Activated T-cell treated with anti-CD3 and anti-CD28 coated beads, Interleukin-2, amount 50 U/mL, for 4 hours (primary cell): Measurements from ENCODE around the gene OCSTAMP. TPM values are rescaled to one million over a fixed set of nuclear protein-coding genes. Genes with fewer than 3 reads are reported as not detected.
A peak's percentile ranks its signal among the peaks of the same experiment; 100 is the strongest.

Experiments
- ATAC-seq, 2 donors: fragments of 200-7000 bp; cut with Tn5 transposase; one replicate each; pipeline ENCODE4 v1.10.0; 2021
- DNase-seq: peaks from one replicate; pipeline ENCODE4 v3.0.0-alpha.2; 2020
- H3K27me3 Mint-ChIP-seq: one replicate; pipeline ENCODE4 v1.8.0; 2021; ENCODE audit warnings: low read depth, mixed read lengths
- H3K36me3 Mint-ChIP-seq: one replicate; pipeline ENCODE4 v1.8.0; 2022; ENCODE audit warnings: mixed read lengths; ENCODE audit not compliant: insufficient read depth
- H3K4me1 Mint-ChIP-seq: one replicate; pipeline ENCODE4 v1.8.0; 2021; ENCODE audit warnings: low read depth, mixed read lengths
- H3K4me3 Mint-ChIP-seq: one replicate; pipeline ENCODE4 v1.8.0; 2021; ENCODE audit warnings: mild to moderate bottlenecking, moderate library complexity, mixed read lengths
- H3K9me3 Mint-ChIP-seq: one replicate; pipeline ENCODE4 v1.8.0; 2021; ENCODE audit warnings: mixed read lengths
- total RNA-seq, 3 donors: library from RNA; stranded (reverse); gene quantifications; one replicate each; pipeline ENCODE4 v1.2.1, GENCODE V29; 2021

The OCSTAMP gene
- total RNA-seq, 3 donors from 2014 or later: 0.16 TPM; not detected in 2

- DNase-seq (no peak), ATAC-seq (peak; percentile 91 to 96)
- H3K36me3 Mint-ChIP-seq: no peaks in the 10 kb centered on the region
- H3K4me1 Mint-ChIP-seq: peaks cover 25% of the 10 kb centered on the region
- no peaks in the 10 kb centered on the region for H3K27me3 Mint-ChIP-seq
- peak overlapping the region; percentile 50 for H3K4me3 Mint-ChIP-seq
- no peaks in the 10 kb centered on the region for H3K9me3 Mint-ChIP-seq
Measured at GRCh38 chr20:46552460-46553420, 2.3 kb upstream of the OCSTAMP start.

DNA sequence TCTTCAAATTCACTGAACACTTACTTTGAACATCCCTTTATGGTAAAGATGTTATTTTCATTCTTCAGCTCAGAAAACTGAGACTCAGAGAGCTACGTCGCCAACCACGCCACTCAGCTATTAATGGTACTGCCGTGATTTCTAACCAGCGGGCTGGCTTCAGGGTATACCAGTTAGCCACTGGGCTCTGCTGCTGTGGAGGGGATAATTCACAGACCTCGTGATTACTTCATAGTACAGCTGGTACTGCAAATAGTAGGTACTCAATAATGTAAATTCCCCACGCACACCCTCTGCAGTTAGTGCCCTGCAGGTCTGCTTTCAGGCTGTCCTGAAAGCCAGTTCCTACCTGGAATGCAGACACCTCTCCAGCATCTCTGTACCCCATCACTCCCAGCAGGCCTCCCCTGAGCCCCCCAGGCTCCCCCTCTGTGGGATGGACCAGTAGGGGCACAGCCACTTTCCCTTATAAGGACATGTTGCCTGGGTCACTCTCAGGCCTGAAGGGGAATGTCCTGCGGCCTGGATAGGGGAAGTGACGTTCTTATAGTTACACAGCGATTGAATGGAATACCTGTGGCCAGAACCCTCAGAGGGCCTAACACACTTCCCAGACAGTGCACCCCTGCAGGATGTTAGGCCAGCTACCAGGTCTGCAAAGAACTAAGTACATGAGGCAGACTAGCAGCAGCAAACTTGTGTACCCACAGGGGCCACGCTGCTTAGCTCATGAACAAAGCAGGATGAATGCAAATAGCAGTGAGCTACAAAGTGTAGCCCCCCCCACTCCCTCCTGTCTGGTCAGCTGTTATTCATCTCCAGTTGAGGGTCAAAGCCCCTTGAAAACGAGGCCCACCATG lies 1.3 kb upstream of the OCSTAMP start:
- H3K9me3 Mint-ChIP-seq: no peaks in the 10 kb centered on the region
- H3K4me1 Mint-ChIP-seq: peaks cover 20% of the 10 kb centered on the region
- ATAC-seq: no peak
- no peaks in the 10 kb centered on the region for H3K27me3 Mint-ChIP-seq
- no peaks in the 10 kb centered on the region for H3K36me3 Mint-ChIP-seq
- no peak for DNase-seq
- H3K4me3 Mint-ChIP-seq: no peak overlapping the region

DNA sequence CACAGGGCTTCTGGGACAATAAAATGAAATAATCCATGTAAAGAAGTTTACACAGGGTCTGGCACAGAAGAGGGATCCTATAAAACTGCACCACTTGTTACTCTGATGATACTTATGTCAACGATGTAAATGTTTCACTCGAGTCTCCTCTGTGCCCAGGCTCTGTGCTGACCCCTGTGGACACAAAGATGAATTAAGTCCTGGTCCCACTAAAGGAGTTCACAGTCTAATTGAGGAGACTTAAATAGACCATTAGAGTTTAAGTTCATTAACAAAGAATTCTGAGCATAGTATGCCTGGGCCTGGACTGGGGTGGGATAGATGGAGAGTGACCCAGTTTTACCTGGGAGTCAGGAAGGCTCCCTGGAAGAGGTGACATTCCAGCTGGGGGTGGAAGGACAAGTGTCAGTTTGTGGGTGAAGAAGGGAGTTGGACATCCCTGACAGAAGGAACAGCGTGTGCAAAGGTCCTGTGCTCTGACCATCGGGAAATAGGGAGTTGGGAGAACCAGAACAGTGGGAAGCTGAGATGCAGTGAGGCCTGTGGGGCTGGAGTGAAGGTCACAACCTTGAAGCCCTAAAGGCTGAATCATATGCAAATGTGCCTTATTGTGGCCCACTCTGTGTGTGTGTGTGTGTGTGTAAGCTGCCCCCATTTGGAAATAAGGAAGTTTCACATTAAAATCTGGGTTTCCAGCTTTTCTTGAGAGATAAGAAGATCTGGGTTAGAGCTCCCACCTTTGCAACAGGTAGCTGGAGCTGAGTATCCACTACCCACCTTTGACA lies 1.1 kb downstream of the OCSTAMP start:
- H3K27me3 Mint-ChIP-seq: peaks cover 3% of the 10 kb centered on the region
- peaks cover 26% of the 10 kb centered on the region for H3K4me1 Mint-ChIP-seq

DNA sequence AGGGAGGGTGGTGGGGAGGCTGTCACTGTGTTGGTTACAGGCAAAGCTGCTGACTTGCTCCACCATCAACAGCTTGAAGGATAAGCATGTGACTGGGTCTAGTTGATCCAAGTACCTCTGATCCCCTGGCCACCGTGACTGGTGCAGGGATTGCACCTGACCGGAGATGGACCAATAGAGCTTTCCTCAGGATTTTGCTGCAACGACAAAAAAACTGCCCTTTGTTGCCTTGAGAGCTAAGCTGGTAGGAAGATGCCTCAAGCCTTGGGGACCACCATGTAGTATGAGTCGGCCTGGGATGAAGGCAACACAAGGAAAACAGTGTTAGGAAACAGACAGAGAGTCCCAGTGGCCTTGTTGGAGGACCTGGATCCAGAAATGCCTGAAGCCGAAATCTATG lies 1.8 kb downstream of the OCSTAMP start:
- Mint-ChIP-seq H3K4me1 (peaks cover 26% of the 10 kb centered on the region), H3K9me3 (no peaks in the 10 kb centered on the region), H3K27me3 (peaks cover 3% of the 10 kb centered on the region), H3K36me3 (no peaks in the 10 kb centered on the region), H3K4me3 (no peak overlapping the region)
- ATAC-seq (no peak), DNase-seq (no peak)

More for the DNA sequence above, 1.1 kb downstream of the OCSTAMP start:
- no peak overlapping the region for H3K4me3 Mint-ChIP-seq
- no peak for DNase-seq
- no peaks in the 10 kb centered on the region for H3K9me3 Mint-ChIP-seq
- no peak for ATAC-seq
- no peaks in the 10 kb centered on the region for H3K36me3 Mint-ChIP-seq

DNA sequence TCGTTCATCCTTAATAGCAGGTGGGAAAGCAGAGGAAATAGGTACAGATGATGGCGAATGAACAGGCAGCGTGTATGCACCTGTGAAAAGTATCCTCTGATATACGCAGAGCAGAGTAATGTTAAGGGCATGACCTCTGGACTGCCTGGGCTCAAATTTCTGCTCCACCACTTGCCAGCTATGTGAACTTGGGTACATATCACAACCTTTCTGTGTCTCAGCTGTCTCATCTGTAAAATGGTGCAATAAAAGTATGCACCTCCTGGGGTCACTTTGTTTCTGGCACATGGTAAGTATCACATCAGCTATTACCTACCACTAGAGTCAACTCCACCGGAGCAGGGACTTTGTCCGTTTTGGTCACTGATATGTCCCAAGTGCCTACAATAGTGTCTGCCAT lies 2.5 kb downstream of the OCSTAMP start:
- Mint-ChIP-seq H3K9me3 (no peaks in the 10 kb centered on the region), H3K4me1 (peaks cover 20% of the 10 kb centered on the region), H3K36me3 (no peaks in the 10 kb centered on the region), H3K27me3 (peaks cover 5% of the 10 kb centered on the region), H3K4me3 (no peak overlapping the region)
- ATAC-seq (no peak), DNase-seq (no peak)

GRCh38 chr20:46546936-46547335 lies 3.5 kb downstream of the OCSTAMP start:
- no peaks in the 10 kb centered on the region for H3K9me3 Mint-ChIP-seq
- ATAC-seq (peak; percentile 23 to 33), DNase-seq (no peak)
- H3K4me1 Mint-ChIP-seq: peaks cover 10% of the 10 kb centered on the region
- H3K27me3 Mint-ChIP-seq: peaks cover 7% of the 10 kb centered on the region
- no peaks in the 10 kb centered on the region for H3K36me3 Mint-ChIP-seq
- no peak overlapping the region for H3K4me3 Mint-ChIP-seq

DNA sequence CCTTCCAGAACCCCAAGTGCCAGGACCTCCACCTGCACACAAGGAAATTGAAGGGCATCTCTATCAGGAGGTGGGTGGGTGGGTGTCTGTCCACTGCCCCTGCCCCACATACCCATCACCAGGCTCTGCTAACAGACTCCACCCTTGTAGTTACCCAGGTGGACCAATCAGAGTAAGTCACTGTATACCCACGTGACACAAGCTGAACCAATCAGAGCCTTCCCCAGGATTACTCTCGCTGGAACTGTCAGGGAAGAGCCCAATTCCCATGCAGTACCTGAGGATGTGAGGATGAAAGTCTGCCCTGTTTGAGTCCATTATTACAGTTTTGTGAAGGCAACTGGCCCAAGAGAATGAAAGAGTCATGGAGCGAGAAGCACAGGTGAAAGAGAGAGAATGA lies 4.2 kb downstream of the OCSTAMP start:
- no peak for DNase-seq
- no peak for ATAC-seq
- Mint-ChIP-seq H3K27me3 (peaks cover 7% of the 10 kb centered on the region), H3K4me3 (no peak overlapping the region), H3K36me3 (no peaks in the 10 kb centered on the region), H3K9me3 (no peaks in the 10 kb centered on the region), H3K4me1 (peaks cover 8% of the 10 kb centered on the region)

- H3K36me3 Mint-ChIP-seq: no peaks in the 10 kb centered on the region
- DNase-seq (no peak), ATAC-seq (no peak)
- no peaks in the 10 kb centered on the region for H3K9me3 Mint-ChIP-seq
- peaks cover 7% of the 10 kb centered on the region for H3K27me3 Mint-ChIP-seq
- H3K4me1 Mint-ChIP-seq: peaks cover 8% of the 10 kb centered on the region
- H3K4me3 Mint-ChIP-seq: no peak overlapping the region
Measured at GRCh38 chr20:46545827-46546138, 4.7 kb downstream of the OCSTAMP start.

DNA sequence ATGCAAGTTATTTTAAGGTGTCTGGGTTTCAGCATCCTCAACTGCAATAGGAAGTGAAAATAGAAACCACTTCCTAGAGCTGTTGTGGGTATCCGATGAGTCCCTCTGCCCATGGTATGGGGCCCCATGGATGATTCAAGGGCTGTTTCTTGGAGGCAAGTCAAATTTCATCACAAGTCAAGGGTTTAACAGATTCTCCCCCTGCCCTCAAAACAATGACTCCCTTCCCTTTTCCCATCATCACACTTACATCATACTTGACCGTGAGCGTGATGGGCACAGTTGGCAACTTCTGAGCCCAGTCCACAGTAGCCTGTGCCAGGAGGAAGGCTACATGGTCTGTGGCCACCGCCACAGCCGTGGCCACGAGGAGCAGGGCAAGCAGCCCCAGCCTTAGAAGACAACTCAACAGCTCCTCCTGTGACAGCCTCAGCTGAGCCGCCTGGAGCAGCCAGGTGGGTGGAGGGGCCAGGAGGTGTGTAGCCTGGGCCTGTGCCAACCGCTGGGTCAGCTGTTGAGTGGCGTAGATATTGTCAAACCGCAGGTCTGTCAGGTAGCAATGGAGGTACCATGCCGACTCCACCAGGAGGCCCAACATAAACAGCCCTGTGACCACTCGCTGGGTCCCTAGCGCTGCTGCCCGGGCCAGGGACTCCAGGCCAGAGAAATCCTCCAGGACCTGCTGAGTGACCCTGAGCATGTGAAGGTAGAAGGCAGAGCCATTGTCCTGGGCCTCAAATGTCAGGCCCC lies 5.2 kb downstream of the OCSTAMP start:
- ATAC-seq (peak; percentile 80 to 89), DNase-seq (no peak)
- Mint-ChIP-seq H3K36me3 (no peaks in the 10 kb centered on the region), H3K4me1 (peaks cover 8% of the 10 kb centered on the region), H3K9me3 (no peaks in the 10 kb centered on the region), H3K4me3 (peak overlapping the region; percentile 14), H3K27me3 (peaks cover 7% of the 10 kb centered on the region)

- H3K9me3 Mint-ChIP-seq: no peaks in the 10 kb centered on the region
- H3K4me1 Mint-ChIP-seq: peaks cover 8% of the 10 kb centered on the region
- H3K27me3 Mint-ChIP-seq: peaks cover 7% of the 10 kb centered on the region
- H3K4me3 Mint-ChIP-seq: no peak overlapping the region
- no peak for DNase-seq
- ATAC-seq: no peak
- no peaks in the 10 kb centered on the region for H3K36me3 Mint-ChIP-seq
Measured at GRCh38 chr20:46544576-46544975, 5.9 kb downstream of the OCSTAMP start.

- H3K36me3 Mint-ChIP-seq: no peaks in the 10 kb centered on the region
- DNase-seq: no peak
- H3K4me3 Mint-ChIP-seq: no peak overlapping the region
- no peaks in the 10 kb centered on the region for H3K9me3 Mint-ChIP-seq
- H3K4me1 Mint-ChIP-seq: peaks cover 8% of the 10 kb centered on the region
- H3K27me3 Mint-ChIP-seq: peaks cover 11% of the 10 kb centered on the region
- no peak for ATAC-seq
Measured at GRCh38 chr20:46543959-46544358, 6.5 kb downstream of the OCSTAMP start.

DNA sequence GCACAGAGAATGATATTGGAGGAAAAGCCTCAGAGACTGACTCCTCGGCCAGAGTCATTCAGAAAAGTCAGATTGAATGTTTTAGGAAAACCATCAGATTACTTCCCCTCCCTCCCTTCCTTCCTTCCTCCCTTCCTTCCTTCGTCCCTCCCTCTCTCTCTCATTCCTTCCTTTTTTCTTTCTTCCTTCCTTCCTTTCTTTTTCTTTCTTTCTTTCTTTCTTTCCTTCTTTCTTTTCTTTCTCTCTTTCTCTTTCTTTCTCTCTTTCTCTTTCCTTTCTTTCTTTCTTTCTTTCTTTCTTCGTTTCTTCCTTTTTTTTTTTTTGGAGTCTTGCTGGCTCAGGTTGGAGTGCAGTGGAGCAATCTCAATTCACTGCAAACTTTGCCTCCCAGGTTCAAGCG lies 7.4 kb downstream of the OCSTAMP start:
- H3K4me3 Mint-ChIP-seq: no peak overlapping the region
- no peaks in the 10 kb centered on the region for H3K36me3 Mint-ChIP-seq
- no peak for DNase-seq
- peaks cover 13% of the 10 kb centered on the region for H3K27me3 Mint-ChIP-seq
- peaks cover 8% of the 10 kb centered on the region for H3K4me1 Mint-ChIP-seq
- no peaks in the 10 kb centered on the region for H3K9me3 Mint-ChIP-seq
- no peak for ATAC-seq

GRCh38 chr20:46541229-46541935 lies 9.1 kb downstream of the OCSTAMP start:
- H3K4me3 Mint-ChIP-seq: no peak overlapping the region
- H3K27me3 Mint-ChIP-seq: peaks cover 13% of the 10 kb centered on the region
- H3K9me3 Mint-ChIP-seq: no peaks in the 10 kb centered on the region
- DNase-seq (no peak), ATAC-seq (no peak)
- peaks cover 8% of the 10 kb centered on the region for H3K4me1 Mint-ChIP-seq
- no peaks in the 10 kb centered on the region for H3K36me3 Mint-ChIP-seq
